Central memory CD8-positive, alpha-beta T cell (primary cell): ENCODE measurements around the gene PAPLN.

ENCODE experiments used
- ATAC-seq: fragments of 150-1000 bp; cut with Tn5 transposase; replicated peaks from 2 replicates; pipeline ENCODE4 v1.10.0; 2022; ENCODE audit warnings: mild to moderate bottlenecking, moderate FRiP score, moderate number of reproducible peaks; ENCODE audit not compliant: poor library complexity, severe bottlenecking; ENCODE audit errors: extremely low read depth
- DNase-seq, 2 donors: peaks; one replicate each; pipeline ENCODE4 v3.0.0; 2021; ENCODE audit warnings: low spot score in 2 of 2
- H3K27ac Mint-ChIP-seq: one replicate; pipeline ENCODE4 v1.8.0; 2022; ENCODE audit warnings: low read depth, mild to moderate bottlenecking, moderate library complexity, mixed read lengths
- H3K27me3 Mint-ChIP-seq: one replicate; pipeline ENCODE4 v1.8.0; 2022; ENCODE audit warnings: mixed read lengths
- H3K36me3 Mint-ChIP-seq: one replicate; pipeline ENCODE4 v1.8.0; 2022; ENCODE audit warnings: mild to moderate bottlenecking, moderate library complexity, mixed read lengths; ENCODE audit not compliant: insufficient read depth
- H3K4me1 Mint-ChIP-seq: one replicate; pipeline ENCODE4 v1.8.0; 2022; ENCODE audit warnings: mixed read lengths
- H3K4me3 Mint-ChIP-seq: one replicate; pipeline ENCODE4 v1.8.0; 2022; ENCODE audit warnings: mild to moderate bottlenecking, moderate library complexity, mixed read lengths
- H3K9me3 Mint-ChIP-seq: one replicate; pipeline ENCODE4 v1.8.0; 2022; ENCODE audit warnings: mixed read lengths

The PAPLN gene

GRCh38 chr14:73276836-73277235 is 39.5 kb downstream of the PAPLN start:
- Mint-ChIP-seq H3K27ac (no peak overlapping the region), H3K27me3 (no peaks in the 10 kb centered on the region), H3K4me3 (no peak overlapping the region), H3K36me3 (peaks cover 38% of the 10 kb centered on the region), H3K4me1 (peaks cover 2% of the 10 kb centered on the region), H3K9me3 (no peaks in the 10 kb centered on the region)
- ATAC-seq (no peak), DNase-seq (no peak)

- DNase-seq (no peak), ATAC-seq (no peak)
- H3K36me3 Mint-ChIP-seq: peaks cover 41% of the 10 kb centered on the region
- H3K27me3 Mint-ChIP-seq: no peaks in the 10 kb centered on the region
- H3K27ac Mint-ChIP-seq: no peak overlapping the region
- H3K4me3 Mint-ChIP-seq: no peak overlapping the region
- no peaks in the 10 kb centered on the region for H3K9me3 Mint-ChIP-seq
- peaks cover 6% of the 10 kb centered on the region for H3K4me1 Mint-ChIP-seq
These were observed 40.1 kb downstream of the PAPLN start for GRCh38 chr14:73277376-73277775.

- no peak for DNase-seq
- H3K27me3 Mint-ChIP-seq: no peaks in the 10 kb centered on the region
- no peaks in the 10 kb centered on the region for H3K9me3 Mint-ChIP-seq
- H3K4me1 Mint-ChIP-seq: peaks cover 11% of the 10 kb centered on the region
- H3K4me3 Mint-ChIP-seq: no peak overlapping the region
- no peak for ATAC-seq
- peaks cover 52% of the 10 kb centered on the region for H3K36me3 Mint-ChIP-seq
- H3K27ac Mint-ChIP-seq: no peak overlapping the region
These were observed 43.6 kb downstream of the PAPLN start for GRCh38 chr14:73280903-73281302.

GRCh38 chr14:73283608-73284379 is 46.5 kb downstream of the PAPLN start:
- DNase-seq: no peak
- peaks cover 11% of the 10 kb centered on the region for H3K4me1 Mint-ChIP-seq
- H3K4me3 Mint-ChIP-seq: no peak overlapping the region
- H3K27me3 Mint-ChIP-seq: no peaks in the 10 kb centered on the region
- ATAC-seq: no peak
- no peak overlapping the region for H3K27ac Mint-ChIP-seq
- no peaks in the 10 kb centered on the region for H3K9me3 Mint-ChIP-seq
- peaks cover 44% of the 10 kb centered on the region for H3K36me3 Mint-ChIP-seq

- no peaks in the 10 kb centered on the region for H3K27me3 Mint-ChIP-seq
- H3K9me3 Mint-ChIP-seq: no peaks in the 10 kb centered on the region
- ATAC-seq: no peak
- H3K4me1 Mint-ChIP-seq: peaks cover 11% of the 10 kb centered on the region
- no peak overlapping the region for H3K27ac Mint-ChIP-seq
- no peak overlapping the region for H3K4me3 Mint-ChIP-seq
- peaks cover 29% of the 10 kb centered on the region for H3K36me3 Mint-ChIP-seq
- no peak for DNase-seq
These were observed 48.7 kb downstream of the PAPLN start for GRCh38 chr14:73285979-73286378.

GRCh38 chr14:73286598-73286997 is 49.3 kb downstream of the PAPLN start:
- no peak for ATAC-seq
- H3K4me1 Mint-ChIP-seq: peaks cover 11% of the 10 kb centered on the region
- no peaks in the 10 kb centered on the region for H3K27me3 Mint-ChIP-seq
- no peak for DNase-seq
- no peak overlapping the region for H3K27ac Mint-ChIP-seq
- peaks cover 27% of the 10 kb centered on the region for H3K36me3 Mint-ChIP-seq
- H3K4me3 Mint-ChIP-seq: no peak overlapping the region
- H3K9me3 Mint-ChIP-seq: no peaks in the 10 kb centered on the region

- Mint-ChIP-seq H3K36me3 (peaks cover 25% of the 10 kb centered on the region), H3K27ac (no peak overlapping the region), H3K4me1 (peaks cover 7% of the 10 kb centered on the region), H3K4me3 (no peak overlapping the region), H3K27me3 (no peaks in the 10 kb centered on the region), H3K9me3 (no peaks in the 10 kb centered on the region)
- DNase-seq (no peak), ATAC-seq (no peak)
These were observed 49.8 kb downstream of the PAPLN start for GRCh38 chr14:73287071-73287470.

GRCh38 chr14:73289308-73289707 is 52.0 kb downstream of the PAPLN start:
- no peak overlapping the region for H3K27ac Mint-ChIP-seq

GRCh38 chr14:73289729-73290128 is 52.4 kb downstream of the PAPLN start:
- peaks cover 20% of the 10 kb centered on the region for H3K36me3 Mint-ChIP-seq

More at GRCh38 chr14:73289308-73289707, 52.0 kb downstream of the PAPLN start:
- ATAC-seq (no peak), DNase-seq (no peak)
- Mint-ChIP-seq H3K27me3 (no peaks in the 10 kb centered on the region), H3K36me3 (peaks cover 20% of the 10 kb centered on the region), H3K9me3 (no peaks in the 10 kb centered on the region), H3K4me1 (no peaks in the 10 kb centered on the region), H3K4me3 (no peak overlapping the region)

GRCh38 chr14:73290279-73290678 is 53.0 kb downstream of the PAPLN start:
- DNase-seq (no peak), ATAC-seq (no peak)
- H3K36me3 Mint-ChIP-seq: peaks cover 17% of the 10 kb centered on the region
- no peaks in the 10 kb centered on the region for H3K27me3 Mint-ChIP-seq
- no peaks in the 10 kb centered on the region for H3K9me3 Mint-ChIP-seq
- H3K27ac Mint-ChIP-seq: no peak overlapping the region
- H3K4me3 Mint-ChIP-seq: no peak overlapping the region
- H3K4me1 Mint-ChIP-seq: no peaks in the 10 kb centered on the region

More at GRCh38 chr14:73289729-73290128, 52.4 kb downstream of the PAPLN start:
- DNase-seq (no peak), ATAC-seq (no peak)
- H3K4me1 Mint-ChIP-seq: no peaks in the 10 kb centered on the region
- H3K9me3 Mint-ChIP-seq: no peaks in the 10 kb centered on the region
- H3K27ac Mint-ChIP-seq: no peak overlapping the region
- H3K4me3 Mint-ChIP-seq: no peak overlapping the region
- no peaks in the 10 kb centered on the region for H3K27me3 Mint-ChIP-seq

GRCh38 chr14:73293782-73294781 is 56.8 kb downstream of the PAPLN start:
- Mint-ChIP-seq H3K27ac (no peak overlapping the region), H3K4me3 (no peak overlapping the region), H3K36me3 (peaks cover 11% of the 10 kb centered on the region), H3K9me3 (no peaks in the 10 kb centered on the region), H3K27me3 (no peaks in the 10 kb centered on the region), H3K4me1 (no peaks in the 10 kb centered on the region)
- no peak for ATAC-seq
- no peak for DNase-seq

GRCh38 chr14:73295198-73295796 is 58.0 kb downstream of the PAPLN start:
- no peaks in the 10 kb centered on the region for H3K27me3 Mint-ChIP-seq
- ATAC-seq (no peak), DNase-seq (no peak)
- H3K4me1 Mint-ChIP-seq: no peaks in the 10 kb centered on the region
- H3K27ac Mint-ChIP-seq: no peak overlapping the region
- peaks cover 11% of the 10 kb centered on the region for H3K36me3 Mint-ChIP-seq
- H3K9me3 Mint-ChIP-seq: no peaks in the 10 kb centered on the region
- no peak overlapping the region for H3K4me3 Mint-ChIP-seq
